Activated CD8-positive, alpha-beta memory T cell treated with anti-CD3 and anti-CD28 coated beads for 24 hours (primary cell): ENCODE data around the gene PXDN.

ENCODE experiments used
- DNase-seq: peaks from one replicate; pipeline ENCODE4 v3.0.0-alpha.2; 2020

PXDN gene

DNA sequence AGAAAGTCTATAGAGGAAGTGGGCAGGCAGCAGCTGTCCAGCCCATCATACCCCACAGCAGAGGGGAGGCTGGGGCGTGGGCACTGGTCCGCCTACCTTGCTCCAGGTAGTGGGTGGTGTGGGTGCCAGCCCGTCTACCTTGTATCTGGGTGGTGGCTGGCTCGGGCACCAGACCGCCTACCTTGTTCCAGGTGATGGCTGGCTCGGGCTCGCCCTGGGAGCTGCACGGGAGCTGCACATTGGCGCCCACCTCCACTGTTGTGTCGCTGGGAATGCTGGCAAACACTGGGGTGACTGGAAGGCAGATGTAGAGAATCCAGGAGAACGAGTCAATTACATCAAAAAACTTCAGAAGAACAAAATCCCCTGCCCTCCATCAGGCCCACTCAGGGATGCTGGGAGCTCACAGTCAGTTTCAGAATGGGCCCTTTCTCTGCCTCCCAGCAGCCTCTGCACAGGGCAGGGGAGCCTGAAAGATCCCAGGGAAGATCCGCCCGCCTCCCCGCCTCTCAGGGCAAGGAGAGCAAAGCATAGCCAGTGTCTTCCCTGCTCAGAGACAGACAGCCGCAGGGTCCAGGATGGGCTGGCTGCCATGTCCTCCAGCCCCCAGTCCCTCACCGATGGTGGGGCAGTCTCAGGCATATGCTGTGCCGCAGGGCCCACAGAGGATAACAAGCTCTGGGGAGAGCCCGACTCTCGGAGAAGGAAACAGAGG, 82.3 kb downstream of the PXDN start:
- no peak for DNase-seq

DNA sequence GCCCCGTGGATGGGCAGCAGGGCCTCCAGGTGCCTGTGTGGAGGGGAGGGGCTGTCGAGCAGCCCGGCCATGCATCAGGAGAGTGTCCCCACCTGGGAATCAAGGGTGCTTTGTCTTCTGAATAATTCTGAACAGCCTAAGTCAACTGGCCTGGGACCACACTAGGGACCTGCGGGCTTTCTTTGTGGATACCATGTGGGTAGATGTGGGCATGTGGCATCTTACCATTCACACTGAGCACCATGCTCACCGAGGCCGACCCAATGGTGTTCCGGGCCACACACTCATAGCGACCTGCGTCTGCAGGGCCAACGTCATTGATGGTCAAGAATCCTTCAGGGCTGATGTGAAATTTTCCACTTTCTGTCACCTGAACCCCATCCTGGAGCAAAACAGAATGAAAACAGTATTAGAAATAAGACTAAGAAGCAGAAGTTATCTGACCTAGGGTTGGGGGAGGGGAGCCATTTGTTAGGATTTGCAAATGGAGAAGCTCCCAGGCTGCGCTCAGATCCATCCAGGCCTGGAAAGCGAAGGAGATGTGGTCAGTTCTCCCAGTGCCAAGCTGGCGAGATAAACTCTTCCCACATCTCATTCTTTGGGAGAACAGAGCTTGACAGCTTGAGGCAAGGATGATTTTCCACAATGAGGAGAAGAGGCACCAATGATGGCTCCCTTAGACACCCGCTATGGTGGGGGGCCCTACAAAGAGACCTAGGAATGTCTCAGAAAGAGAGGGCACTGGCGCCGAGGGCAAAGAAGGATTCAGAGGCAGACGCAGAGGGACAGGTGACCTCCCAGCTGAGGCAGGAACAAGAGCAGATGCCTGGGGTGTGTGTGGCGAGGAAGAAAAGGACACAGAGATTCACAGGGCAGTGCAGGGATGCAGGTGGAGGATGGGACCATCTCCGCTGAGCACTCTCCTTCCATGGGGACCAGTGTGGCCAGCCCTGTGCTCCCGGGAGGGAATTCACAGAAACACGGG, 83.4 kb downstream of the PXDN start:
- DNase-seq: no peak

DNA sequence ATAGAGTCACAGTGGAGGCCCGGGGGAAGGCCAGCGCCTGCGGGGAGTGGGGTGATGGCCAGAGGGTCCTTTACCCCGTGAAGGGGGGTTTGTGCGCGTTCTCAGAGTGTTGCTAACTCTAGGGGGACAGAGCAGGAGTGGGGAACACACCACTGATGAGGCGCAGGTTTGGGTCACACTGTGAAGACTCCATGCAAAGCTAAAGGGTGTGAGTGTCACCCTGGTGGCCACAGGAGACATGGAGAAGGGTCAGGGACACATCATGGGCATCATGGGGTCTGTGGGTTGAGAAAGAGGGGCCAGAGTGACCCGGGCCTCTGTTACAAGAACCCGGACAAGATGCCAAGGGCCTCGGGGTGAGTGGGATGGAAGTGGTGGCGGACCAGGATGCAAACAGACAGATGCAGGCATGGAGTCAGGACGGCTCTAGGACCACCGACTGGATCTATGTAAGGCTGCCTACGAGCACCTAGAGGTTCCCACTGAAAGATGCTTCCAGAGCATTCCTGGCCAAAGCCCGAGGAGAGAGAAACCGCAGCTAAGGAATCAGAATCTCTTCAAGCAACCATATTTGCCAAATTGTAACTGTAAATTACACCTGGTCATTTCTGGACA, 84.3 kb downstream of the PXDN start:
- no peak for DNase-seq

DNA sequence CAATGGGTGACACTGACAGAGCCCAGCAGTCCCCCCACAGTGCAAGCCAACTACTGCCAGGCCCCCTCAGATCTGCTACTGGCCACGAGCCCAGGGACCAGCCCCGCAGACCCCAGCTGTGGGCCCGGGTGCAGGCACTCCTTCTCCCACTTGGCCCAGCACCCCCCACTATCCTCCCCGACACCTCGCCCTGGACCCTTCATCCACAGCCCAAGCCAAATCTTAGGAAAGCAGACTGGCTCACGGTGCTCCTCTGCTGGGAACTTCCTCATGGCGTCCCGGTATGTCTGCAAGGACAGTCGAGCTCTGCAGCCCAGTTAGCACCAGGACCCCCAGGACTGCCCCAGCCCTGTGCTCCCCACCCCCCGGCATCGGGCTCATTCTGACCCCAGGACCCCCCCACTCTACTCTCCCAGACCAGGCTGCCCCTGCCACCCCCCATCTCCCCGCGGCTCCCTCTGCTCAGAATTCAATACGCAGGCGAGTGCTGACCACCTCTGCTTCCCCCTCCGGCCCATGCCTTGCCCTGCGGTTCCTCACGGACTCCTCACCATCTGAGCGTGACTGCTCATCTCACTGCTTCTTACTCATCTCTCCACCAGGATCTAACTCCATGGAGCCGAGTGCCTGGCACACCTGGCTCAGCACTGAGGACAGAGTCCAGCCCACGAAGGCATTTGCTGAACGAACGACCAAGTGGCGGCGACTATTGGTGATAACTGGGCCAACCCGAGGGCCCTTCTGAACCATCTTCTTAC, 85.7 kb downstream of the PXDN start:
- DNase-seq: no peak

DNA sequence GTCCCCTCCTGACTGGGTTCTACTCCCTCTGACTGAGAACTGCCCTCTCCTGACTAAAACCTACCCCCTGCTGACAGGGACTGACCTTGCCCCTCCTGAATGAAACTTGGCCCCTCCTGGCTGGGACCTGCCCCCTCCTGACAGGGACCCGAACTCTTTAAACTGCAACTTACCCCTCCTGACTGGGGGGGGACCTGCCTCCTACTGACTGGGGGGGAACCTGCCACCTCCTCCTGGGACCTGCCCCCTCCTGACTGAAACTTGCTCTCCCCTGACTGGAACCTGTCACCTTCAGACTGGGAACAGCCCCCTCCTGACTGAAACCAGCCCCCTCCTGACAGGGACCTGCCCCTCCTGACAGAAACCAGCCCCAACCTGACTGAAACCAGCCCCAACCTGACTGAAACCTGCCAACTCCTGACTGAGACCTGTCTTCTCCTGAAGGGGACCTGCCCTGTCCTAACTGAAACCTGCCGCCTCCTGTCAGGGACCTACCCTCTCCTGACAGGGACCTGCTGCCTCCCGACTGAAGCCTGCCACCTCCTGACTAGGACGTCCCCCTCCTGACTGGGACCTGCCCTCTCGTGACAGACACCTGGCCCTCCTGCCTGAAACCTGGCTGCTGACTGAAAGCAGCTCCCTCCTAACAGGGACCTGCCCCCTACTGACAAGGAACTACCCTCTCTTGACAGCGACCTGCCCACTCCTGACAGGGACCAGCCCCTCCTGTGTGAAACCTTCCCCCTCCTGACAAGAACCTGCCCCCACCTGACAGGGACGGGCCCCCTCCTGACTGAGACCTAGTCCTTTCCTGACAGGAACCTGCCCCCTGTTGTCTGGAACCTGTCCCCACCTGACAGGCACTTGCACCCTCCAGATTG, 87.1 kb downstream of the PXDN start:
- DNase-seq: no peak

DNA sequence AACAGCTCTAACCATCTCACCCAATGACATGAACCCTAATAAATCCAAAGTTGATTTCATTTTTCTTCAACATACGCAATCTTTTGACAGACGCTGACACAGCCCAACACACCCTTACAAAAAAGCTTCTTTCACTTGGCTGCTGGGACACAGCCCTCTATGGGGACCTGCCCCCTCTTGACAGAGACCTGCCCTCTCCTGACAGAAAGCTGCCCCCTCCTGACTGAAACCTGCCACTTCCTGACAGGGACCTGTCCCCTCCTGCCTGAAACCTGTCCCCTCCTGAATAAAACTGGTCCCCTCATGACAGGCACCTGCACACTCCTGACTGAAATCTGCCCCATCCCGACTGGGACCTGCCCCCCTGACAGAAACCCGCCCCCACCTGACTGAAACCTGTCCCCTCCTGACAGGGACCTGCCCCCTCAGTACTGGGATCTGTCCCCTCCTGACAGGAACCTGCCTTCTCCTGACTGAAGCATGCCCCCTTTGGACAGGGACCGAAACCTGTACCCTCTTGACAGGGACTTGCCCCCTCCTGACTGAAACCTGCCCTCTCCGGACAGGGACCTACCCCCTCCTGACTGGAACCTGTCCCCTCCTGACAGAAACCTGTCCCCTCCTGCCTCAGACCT, 87.9 kb downstream of the PXDN start:
- no peak for DNase-seq

DNA sequence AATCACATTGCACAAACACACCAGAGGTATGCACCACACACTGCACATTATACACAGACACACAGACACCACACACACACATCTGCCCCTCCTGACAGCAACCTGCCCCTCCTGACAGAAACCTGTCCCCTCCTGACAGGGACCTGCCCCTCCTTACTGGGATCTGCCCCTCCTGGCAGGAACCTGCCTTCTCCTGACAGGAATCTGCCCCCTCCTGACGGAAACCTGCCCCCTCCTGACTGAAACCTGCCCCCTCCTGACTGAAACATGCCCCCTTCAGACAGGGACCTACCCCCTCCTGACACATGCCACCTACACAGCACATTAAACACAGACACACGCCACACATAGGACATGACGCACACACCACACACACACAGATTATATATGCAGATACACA, 88.9 kb downstream of the PXDN start:
- DNase-seq: no peak

DNA sequence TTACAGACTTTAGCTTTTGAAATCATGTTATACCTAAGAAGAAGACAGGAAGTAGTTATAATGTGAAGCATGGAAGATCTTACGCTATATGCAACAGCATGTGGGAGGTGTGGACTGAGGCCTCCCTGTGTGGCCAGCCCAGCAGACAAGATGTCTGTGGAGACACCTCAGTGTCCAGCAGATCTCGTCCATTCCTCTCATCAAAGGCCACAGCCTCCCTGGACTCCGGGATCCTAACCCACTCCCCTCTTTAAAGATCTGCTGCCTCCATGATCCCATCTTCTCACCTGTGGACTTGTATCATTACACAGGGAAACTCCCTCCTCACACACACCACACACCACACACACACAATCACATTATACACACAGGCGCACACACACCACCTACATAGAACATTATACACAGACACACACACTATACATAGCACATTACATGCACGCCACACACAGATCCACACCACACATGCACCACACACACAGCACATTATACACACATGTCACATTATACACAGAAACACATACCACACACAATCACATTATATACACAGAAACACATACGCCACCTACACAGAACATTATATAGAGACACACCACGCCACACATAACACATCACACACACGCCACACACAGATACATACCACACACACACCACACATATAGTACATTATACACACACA, 89.5 kb downstream of the PXDN start:
- DNase-seq: no peak

DNA sequence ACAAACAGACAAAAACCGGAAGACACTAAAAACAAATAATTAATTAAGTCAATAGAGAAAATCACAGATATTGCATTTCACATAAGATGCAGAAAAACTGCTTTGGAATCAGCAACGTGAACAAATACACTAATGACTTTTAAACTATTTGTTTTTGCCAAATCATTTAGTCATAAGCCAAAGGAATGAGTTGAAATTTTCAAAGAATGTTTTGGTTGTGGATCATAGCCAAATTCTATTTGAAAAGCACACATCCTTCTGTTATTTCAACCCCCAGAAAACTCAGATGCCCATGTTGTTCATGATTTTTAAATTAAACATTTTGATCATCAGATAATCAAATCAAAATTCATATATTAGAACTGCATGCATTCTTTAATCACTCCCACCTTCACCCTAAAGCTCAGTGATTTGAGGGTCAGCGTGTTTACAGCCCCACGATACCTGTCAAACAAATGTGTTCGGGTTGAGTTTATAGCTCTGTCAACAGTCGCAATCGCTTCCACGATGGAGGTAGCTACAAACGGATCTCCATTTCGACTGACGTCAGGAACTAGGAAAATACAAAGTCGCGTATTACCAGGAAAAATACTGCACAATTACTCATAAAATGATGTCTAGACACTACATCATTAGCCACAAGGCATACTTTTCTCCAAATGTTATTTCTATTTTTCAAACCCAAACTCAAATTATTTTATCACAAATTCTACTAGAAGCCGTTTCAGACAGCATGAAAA, 90.2 kb downstream of the PXDN start:
- DNase-seq: no peak

DNA sequence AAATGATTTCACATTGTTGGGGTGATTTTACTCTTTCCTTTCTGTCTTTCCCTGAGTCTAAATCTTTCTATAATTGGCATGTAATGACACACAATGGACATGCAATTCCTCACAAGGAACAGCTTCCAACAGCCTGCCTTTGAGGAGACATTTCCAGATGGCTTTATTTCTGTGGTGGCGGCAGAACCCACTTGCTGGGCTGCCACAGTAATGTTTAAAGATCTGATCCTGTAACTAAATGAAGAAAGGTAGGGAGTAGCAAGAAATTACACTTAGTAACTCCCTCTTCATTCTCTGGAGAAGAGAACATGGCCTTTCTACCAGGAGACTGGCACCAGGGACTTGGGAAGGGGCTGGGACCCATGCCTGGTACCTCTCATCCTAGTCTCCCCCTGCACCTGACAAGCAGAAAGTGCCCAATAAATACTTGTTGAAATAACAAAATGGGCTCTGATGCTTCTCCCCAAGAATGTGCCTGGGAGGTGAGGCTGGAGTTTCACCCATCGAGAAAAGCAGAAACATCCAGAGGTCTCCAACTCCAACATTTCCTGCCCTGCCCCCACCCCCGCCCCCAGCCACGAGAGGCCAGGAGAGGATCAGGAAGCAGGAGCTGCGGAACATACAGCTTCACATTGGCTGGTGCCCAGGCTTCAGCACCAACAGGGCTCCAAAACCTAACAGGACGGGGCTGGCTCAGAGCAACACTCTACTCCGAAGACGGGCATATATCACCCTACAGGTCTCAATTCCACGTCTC, 92.1 kb downstream of the PXDN start:
- peak; percentile 26 for DNase-seq

DNA sequence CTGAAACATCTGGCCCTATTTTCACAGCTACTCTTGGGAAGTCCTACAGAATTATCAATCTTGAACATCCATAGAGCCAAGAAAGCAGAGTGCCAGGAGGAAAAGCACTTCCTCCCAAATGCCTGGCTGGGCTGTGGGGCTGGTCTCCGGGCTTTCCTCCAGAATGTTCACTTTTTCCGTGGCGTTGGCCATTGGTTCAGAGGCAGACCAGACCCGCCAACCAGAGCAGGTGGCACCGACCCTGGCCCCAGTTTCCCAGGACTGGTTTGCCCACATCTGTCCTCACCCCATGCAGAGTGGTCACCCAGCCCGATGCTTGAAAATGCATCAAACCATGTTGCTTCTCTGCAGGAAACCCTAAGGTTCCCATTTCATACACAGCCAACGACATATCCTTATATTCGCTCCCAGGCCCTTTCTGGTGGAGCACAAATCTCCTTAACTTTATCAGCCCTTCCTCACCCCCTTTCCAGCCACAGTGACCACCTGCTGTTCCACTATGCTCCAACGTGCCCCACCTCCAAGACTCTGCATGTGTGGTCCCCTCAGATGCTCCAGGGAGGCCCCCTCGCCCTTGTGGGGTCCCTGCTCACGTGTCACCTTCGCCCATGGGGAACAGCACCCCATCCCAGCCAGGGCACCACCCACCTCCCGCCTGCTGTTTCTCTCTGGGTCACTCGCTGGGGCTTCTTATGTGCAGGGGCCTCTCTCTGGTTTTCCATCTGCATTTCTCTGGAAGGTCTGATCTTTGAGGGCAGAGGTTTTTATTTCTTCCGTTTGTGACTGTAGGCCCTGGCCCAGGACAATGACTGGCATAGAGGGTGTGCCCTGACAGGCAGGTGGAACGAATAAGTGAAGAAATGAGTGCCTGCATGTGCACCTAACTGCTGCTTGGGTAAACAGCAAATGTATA, 92.9 kb downstream of the PXDN start:
- peak; percentile 5 for DNase-seq

DNA sequence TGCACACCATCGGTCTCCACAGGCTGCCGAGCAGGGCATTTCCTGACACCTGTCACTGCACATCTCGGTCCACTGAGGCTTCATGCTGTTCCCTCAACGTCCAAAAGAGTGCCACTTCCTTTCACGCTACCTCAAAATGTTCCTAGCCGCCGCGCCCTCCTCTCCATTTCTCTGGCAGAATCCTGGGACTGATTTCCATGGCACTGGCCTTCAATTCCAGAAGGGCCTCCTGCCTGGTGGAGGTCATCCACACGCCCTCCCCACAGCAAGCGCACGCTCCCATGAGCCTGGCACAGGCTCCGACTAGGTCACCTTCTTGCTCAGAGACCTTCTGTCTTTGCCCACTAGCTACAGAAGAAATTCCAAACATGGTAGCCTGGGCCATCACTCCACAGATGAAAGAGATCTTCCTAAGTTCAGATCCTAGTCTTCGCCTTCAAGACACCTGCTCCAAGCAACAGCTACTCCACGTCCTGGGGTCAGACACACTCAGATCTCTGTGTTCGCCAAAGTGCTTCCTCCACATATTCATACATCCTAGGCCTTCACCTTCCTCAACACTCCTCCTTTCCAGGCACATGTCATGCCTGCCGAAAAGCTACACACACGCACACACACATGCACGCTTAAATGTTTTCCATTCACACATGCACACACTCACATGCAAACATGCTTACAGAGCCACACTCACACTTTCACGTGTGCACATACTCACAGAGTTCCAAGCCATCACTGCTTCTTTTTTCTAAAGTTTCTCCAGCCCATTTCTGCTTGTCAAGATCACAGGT, 94.0 kb downstream of the PXDN start:
- DNase-seq: no peak

DNA sequence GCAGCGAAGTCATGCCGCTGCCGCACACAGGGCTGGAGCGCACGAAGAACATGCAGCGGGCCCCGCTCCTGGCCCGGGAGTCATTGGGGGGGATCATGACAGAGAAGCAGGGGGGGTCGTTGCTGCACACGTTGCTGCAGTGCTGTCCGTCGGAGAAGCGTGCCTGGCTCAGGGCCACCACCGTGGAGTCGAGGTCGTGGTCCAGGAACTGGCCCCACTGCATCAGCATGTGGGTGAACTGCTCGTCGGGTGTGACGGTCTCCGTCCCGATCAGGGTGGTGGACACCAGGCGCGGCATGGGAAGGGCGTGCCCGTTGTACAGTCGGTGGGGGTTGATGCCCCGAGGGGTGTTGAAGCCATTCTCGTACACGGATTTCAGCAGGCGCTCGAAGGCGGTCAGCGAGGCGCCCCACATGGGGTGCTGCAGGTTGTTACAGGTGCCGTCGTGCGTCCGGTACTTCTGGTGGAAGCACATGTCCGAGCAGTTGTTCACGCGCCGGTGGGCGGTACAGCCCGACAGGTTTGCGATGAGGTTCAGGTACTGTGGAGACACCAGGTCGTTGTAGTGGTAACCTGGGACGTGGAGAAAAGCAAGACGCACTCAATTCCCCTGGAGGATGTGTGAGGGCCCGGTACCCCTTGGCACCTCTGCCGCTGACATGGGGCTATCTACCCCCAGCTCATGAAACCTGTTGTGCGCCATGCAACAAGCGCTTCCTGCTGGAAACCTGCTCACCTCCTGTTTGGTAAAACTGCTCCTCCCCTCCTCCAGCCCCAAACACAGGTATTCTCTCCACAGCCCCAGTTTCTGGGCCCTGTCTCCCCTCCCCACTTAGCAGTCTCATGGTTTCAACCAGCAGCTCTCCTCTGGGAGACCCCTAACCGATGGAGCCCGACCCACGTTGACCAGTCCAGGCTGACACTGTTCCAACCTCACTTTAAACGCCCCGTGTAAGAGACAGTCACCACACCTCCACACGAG, 94.9 kb downstream of the PXDN start:
- no peak for DNase-seq

DNA sequence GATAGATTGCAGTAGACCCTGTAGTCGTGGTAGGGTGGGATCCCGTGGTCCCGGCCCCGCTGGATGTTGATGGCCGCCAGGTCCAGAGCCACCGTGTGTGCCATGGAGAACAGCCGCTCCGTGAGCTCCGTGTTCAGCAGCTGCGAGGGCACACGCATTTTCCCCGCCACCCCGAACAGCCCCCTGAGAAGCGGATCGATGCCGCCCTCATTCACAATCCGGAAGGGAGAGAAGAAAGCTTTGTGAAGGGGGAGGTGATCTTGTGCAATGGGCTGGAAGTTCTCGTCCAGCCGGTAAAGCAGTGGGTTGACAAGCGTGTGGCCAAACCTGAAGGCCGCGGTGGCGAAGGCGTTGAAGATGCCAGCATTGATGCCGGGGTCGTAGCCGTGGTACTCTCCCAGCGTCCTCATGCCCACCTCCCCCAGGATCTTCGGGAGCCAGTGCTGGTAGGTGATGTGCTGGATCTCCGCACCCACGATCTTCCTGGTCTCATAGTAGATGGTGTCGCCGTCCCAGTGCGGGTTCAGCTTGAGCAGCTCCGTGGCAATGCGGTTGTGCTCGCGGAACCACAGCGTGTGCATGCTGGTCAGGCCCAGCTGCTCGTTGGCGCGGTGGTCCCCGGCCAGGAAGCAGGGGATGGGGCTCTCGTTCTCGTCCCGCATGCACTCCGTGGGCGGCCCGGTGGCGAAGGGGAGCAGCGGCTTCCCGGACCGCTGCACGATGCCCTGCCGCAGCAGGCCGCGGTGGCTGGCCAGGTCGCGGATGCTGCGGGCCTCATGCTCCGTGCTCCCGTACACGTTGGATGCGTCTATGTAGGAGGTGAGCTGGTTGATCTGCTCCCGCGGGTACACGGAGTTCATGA, 95.8 kb downstream of the PXDN start:
- DNase-seq: peak; percentile 40
